ENCODE results near the gene ULBP1.
"Not testable (repeated sequence)": the region's sequence is repeated elsewhere in the genome, so short reads cannot be mapped to it uniquely, and the experiment has no call there.

ULBP1 gene

DNA sequence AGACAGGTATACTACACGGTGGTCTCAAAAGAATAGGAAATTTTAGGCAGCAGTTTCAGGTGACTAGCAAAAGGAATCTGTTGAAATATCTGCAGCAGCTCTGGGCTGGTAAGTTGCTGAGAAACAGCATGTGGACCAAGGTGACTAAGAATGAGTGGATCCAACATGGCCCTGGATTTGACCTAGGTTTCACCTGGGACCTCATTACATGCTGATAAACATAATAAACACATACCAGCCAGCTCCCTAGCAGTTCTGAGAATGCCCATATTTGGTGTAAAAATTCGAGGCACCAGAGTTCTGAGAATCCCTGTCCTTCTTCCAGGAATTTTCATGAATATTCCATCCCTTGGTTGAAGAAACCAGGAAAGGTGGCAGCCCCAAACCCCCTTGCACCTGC is 10.4 kb upstream of the ULBP1 start:
- not testable (repeated sequence) for DNase-seq (ENCODE audit: low spot score)

DNA sequence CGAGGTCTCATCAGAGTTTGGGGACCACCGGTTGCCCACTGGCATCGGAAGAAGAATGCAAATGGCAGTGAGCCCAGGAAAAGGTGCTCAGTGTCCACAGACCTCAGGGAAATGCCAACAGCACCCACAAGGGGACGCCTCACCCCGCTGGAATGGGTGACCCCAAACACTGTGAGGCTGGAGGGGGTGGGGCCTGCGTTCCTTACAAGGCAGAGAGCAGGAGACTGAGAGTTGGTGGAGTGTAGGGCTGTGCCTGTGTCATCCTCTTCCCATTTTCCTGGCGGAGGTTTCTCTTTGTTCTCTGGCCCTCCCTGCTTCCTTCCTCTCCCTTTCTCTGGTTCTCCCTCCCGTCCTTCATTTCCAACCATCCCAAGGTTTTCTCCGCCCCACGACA is 9.8 kb upstream of the ULBP1 start:
- not testable (repeated sequence) for DNase-seq (ENCODE audit: low spot score)

DNA sequence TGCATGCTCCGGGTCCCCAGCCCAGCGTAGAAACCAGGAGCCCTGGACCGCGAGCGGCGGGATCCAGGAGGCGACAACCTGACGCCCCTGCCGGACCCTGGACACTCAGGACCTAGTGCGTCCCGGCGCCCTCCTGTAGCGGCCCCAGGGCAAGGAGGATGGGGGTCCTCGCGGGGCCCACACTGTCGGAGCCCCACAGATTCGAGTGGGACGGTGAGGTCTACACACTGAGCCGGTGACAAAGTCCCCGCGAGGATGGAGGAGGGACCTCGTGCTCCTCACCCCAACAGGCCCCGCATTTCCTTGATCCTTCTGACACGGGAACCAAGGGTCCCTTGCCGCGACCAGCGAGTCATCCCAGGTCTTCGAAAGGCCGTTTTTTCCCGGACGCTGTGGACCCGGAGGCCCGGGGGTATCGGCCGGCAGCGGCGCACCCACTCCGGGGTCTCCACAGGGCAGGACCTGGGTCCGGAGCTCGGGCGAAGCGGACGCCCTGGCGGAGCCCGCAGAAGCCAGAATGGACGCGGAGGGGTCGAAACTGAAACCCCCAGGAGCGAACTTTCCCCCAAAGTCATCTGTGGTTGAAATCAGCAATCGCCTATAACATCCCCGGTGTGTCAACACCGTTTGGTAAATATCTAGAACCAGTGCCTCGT is 9.3 kb upstream of the ULBP1 start:
- not testable (repeated sequence) for DNase-seq (ENCODE audit: low spot score)

- not testable (repeated sequence) for DNase-seq (ENCODE audit: low spot score)
These were observed 8.6 kb upstream of the ULBP1 start for GRCh38 chr6:149954984-149955653.

DNA sequence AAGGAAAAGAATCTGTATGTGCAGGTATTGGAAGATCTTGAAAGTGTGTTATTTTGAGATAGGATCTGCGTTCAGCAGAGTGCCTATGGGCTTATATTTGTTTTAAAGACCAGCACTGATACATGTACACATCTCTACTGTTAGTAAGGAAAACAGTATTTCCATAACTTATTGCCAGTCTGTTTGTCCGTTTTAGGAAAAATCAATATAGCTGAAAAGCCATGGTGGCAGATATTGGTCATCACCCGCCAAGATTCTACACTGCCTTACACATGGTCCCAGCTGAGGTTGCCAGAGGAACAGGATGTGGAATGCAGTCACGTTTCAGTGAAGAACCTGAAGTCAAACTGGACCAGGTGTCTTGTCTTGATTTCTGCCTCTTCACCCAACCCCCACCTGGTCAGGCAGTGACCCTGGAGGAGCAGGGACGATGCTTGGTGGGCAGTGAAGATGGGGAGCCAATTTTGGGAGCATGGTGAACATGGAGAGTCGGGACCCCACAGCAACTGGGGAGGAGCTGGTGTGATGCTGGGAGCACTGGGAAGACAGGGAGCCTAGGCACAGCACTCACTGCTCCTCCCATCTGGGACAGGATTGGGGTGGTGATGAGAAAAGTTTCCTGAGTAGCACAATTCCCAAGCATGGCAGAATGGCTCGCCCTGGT is 8.0 kb upstream of the ULBP1 start:
- not testable (repeated sequence) for DNase-seq (ENCODE audit: low spot score)

DNA sequence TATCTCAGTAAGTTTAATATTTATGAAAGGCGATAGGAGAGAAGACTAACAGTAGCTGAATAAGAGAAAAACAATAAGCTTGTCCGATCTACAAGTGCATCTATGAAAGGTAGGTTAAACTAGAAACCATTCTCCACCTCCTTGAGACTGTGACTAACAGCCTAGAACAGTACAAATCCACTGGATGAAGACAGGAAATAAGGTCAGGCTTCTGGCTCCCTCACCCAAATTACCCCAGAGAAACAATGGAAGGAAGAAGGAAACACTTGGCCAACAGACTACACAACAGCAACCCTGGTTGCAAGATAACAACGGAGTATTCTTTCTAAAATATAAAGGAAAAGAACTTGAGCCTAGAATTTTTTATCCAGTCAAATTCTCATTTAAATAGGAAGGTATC is 5.6 kb upstream of the ULBP1 start:
- not testable (repeated sequence) for DNase-seq (ENCODE audit: low spot score)

- not testable (repeated sequence) for DNase-seq (ENCODE audit: low spot score)
These were observed 3.9 kb upstream of the ULBP1 start for GRCh38 chr6:149959806-149960205.

DNA sequence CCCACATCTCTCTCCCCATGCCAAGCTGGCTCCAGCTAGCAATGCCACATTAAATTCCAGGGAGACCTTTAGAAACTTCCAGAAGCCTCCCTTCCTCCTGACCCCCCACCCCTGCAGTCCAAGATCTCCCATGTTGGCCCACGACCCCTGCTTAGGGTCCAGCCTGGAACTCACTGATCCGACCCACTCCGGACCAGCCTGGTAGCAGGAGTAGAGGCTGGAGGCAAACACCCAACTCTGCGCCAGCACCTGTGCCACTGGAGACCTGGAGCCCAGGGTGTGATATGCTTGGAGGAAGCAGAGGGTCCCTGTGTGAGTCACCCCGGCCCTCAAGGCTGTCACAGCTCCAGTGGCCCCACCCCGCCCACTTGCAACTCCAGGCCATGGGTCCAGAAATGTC is 3.3 kb upstream of the ULBP1 start:
- no peak for DNase-seq (ENCODE audit: low spot score)

- peak; percentile 80 for DNase-seq (ENCODE audit: low spot score)
These were observed 1.9 kb upstream of the ULBP1 start for GRCh38 chr6:149961728-149962425.

DNA sequence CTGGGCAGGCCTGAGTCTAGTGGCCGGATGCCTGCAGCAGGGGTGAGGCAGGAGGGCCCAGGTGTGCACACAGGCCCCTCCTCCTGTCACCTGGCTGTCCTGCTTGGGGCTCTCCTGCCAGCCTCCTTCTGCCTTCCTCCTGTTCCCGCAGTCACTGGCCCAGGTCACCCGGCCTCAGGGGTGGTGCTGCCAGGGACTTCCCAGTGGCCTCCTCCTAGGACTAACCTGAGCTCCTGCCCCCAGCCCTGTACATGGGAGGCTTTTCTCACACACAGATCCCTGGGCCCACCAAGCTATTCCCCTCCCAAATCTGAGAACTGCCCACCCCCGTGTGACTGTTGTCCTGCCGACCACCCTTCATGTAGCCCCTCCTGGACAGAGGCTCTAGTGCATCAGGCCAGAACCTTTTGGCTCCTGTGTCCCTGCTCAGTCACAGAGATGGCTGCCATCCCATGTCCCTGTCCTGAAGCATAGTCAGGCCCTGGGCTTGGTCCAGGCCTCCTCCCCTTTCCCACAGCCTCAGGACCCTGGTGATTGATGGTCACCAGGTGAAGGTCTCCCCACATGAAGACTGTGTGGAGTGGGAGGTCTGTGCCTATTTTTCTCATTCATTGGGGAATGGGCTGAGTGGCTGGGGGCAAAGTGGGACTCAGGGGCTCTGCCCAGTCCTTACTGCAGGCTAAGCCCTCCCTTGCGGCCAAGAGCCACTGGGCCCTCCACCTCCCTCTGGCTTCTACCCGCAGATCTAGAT is 1.1 kb upstream of the ULBP1 start:
- DNase-seq (ENCODE audit: low spot score), result no peak

- peak; percentile 61 for DNase-seq (ENCODE audit: low spot score)
These were observed 606 bp upstream of the ULBP1 start for GRCh38 chr6:149963212-149963461.

DNA sequence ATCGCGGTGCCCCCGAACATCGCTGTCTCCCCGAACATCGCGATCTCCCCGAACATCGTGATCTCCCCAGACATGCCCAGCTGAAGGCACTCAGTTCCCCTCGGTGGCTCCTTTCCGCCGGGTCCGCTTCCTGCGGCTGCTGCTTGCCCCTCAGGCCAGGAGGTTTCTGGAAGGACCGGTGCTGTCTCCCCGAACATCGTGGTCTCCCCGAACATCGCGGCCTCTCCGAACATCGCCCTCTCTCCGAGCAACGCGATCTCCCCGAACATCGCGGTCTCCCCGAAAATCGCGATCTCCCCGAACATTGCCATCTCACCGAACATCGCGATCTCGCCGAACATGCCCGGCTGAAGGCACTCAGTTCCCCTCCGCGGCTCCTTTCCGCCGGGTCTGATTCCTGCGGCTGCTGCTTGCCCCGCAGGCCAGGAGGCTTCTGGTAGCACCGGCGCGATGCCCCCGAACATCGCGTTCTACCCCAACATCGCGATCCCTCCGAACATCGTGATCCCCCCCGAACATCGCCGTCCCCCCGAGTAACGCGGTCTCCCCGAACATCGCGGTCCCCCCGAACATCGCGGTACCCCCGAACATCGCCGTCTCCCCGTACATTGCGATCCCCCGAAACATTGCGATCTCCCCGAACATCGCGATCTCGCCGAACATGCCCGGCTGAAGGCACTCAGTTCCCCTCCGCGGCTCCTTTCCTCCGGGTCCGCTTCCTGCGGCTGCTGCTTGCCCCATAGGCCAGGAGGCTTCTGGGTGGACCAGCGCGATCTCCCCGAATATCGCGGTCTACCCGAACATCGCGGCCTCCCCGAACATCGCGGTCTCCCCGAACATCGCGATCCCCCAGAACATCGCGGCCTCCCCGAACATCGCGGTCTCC is 808 bp downstream of the ULBP1 start:
- no peak for DNase-seq (ENCODE audit: low spot score)

DNA sequence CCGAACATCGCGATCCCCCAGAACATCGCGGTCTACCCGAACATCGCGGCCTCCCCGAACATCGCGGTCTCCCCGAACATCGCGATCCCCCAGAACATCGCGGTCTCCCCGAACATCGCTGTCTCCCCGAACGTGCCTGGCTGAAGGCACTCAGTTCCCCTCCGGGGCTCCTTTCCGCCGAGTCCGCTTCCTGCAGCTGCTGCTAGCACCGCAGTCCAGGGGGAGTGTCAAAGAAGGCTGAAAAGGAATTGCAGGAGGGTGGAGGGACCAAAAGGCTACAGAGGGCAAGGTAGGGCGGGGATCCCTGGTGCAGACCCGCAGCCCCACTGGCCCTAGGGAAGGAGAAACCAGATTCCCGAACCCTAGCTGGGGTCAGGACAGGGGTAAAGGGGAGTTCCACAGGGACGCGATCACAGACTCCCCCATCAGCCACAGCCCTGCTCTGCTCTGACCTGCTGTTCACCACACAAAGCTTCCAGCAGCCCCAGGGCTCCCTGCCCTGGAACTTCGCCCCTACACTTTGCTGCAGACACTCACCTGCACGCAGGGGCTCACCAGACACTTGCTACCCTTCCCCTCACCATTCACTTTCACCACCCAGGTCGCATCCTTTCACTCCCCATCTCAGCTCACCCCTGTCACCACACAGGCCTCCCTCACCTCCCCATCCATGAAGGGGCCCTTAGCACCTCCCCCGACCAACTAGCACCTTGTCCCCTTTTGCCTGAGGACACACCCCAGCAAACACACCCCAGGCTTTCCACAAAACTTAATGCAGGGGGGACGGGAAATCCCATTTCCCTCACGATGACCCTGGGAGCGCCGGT is 1.7 kb downstream of the ULBP1 start:
- DNase-seq (ENCODE audit: low spot score), result no peak

DNA sequence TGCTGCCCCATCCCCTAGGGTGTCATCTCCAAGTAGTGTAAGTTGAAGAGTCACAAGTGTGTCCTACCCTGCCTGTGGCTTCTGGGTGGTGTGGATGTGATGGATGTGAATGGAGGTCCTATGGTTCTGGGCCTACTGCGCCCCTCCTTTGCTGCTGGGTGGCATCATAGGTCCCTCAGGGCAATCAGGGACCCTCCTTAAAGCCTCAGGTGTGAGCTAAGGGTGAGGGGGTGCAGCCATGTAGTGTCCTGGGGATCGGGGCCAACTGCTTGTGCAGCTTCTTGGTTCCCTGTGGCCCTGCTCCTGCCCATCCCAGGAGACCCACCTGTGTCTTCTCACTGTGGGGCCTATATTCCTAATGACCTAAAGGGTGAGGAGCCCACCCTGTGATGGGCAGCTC is 2.6 kb downstream of the ULBP1 start:
- not testable (repeated sequence) for DNase-seq (ENCODE audit: low spot score)

DNA sequence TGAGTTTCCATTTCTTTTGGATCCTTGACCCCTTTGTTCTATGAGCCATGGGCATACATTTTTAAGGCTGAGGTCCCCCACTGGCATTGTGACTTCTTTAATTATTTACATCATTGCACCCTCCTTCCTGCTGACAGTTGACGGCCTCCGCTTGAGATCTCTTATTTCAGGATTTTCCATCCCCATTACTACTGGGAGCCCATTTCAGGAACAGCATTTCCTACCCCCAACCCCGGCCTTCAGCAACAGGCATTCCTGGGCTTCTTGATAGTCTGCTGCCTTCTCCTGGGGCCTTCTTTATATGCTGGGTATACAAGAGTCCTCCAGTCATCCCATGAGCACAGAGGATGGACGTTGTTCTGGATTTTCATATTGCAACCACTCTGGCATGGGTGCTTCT is 3.8 kb downstream of the ULBP1 start:
- DNase-seq (ENCODE audit: low spot score), result no peak

DNA sequence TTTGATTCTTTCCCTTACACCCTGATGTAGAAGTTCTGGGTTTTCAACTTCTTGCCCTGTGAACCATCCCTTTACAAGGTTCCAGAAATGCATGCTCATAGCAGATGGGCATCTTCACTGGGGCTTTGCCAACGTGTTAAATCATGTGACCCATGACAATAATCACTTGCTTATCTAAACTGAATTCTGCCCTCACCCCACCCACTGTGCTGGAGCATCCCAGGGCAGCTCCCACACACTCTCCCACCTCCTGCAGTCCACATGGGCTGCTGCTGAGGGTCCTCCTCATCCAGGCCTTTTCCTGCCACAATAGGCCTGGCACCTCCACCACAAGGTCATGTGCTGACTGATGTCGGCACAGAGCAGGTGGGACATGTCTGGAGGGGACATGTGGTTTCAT is 4.3 kb downstream of the ULBP1 start:
- DNase-seq (ENCODE audit: low spot score), result not testable (repeated sequence)

DNA sequence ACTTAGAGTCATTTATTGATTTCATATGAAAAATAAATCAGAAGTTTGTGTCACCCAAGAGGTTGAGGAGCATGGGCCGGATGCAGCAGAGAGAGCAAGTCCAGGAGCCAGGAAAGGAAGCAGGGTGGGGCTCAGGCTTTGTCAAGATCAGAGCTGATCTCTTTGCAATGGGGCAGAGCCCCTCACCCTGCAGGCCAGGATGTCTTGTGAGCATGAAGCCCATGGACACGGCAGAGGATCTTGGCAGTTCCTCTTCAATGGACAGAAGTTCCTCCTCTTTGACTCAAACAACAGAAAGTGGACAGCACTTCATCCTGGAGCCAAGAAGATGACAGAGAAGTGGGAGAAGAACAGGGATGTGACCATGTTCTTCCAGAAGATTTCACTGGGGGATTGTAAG is 5.2 kb downstream of the ULBP1 start:
- DNase-seq (ENCODE audit: low spot score), result not testable (repeated sequence)

DNA sequence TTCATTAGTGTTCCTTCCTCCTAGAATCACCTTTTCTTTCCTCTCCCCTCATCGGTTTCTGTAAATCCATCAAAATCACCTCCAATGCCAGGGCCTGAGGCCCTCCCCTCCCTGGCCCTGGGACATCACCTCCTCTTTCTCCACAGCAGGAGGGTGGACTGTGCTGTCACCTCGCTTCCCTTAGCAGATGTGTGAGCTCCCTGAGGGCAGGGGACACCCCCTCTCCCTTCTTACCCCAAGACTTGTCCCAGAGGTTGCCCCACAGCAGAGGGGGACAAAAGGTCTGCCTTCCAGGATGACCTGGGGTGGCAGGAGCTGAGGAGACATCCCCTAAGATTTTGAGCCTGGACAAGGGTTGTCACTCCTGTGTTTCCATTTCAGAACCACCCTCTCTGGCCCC is 5.9 kb downstream of the ULBP1 start:
- no peak for DNase-seq (ENCODE audit: low spot score)

- DNase-seq (ENCODE audit: low spot score), result not testable (repeated sequence)
These were observed 10.7 kb downstream of the ULBP1 start for GRCh38 chr6:149974394-149974793.

DNA sequence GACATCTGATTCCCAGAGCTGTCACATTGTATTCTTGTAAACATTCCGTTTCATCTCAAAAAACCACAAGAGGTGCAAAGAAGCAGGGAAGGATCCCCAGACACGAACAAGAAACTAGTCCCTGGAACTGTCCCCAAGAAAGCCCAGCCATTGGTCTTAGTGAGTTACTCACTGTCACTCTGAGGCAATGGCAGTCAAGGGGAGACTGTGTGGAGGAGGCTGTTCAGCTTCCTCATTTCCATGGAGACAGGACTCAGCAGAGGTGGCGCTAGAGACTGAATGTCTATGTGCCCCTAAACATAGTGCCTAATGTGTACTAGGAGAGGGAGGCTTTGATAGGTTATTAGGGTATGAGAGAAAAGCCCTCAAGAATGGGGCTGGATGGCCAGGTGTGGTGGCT is 11.1 kb downstream of the ULBP1 start:
- peak; percentile 33 for DNase-seq (ENCODE audit: low spot score)

Measured in NAMALWA (cell line).